ENCODE data around the gene ARMH3. TPM values are rescaled to one million over a fixed set of nuclear protein-coding genes. Genes with fewer than 3 reads are reported as not detected.

The ARMH3 gene
- total RNA-seq, 3 donors from 2014 or later: 18.4 to 27.4 (median 22.4) TPM

DNA sequence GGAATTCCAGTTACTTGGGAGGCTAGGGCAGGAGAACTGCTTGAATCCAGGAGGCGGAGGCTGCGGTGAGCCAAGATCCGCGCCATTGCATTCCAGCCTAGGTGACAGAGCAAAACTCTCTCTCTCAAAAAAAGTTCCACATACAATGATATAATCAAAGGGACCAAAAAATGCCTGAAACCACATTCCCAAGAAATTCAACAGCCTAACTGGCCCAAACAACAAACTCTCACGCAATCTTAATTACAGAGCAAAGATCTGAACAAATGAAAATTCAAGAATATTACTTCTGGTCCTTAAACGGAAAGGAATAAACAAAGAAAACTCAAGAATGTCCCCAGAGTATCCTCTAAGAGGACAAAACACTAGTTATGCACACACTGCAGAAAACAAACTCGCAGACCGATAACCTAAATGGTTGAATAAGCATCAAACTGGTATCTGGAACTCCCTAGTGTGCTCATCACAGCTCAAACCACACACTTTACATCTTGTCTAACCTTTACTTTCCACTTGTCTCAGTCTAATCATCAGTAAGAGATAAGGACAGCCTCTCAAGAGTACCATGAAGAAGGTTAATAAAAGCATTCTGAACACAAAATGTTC, 241.4 kb downstream of the ARMH3 start:
- intact Hi-C loops (cut with DNase I; ENCODE audit: low total_unique reads): no loop called here
- H3K4me3 ChIP-seq: peak overlapping the region; percentile 92 to 99 (median 96)
- H3K9me3 ChIP-seq: no peaks in the 10 kb centered on the region
- TF ChIP-seq, protein P1, sequence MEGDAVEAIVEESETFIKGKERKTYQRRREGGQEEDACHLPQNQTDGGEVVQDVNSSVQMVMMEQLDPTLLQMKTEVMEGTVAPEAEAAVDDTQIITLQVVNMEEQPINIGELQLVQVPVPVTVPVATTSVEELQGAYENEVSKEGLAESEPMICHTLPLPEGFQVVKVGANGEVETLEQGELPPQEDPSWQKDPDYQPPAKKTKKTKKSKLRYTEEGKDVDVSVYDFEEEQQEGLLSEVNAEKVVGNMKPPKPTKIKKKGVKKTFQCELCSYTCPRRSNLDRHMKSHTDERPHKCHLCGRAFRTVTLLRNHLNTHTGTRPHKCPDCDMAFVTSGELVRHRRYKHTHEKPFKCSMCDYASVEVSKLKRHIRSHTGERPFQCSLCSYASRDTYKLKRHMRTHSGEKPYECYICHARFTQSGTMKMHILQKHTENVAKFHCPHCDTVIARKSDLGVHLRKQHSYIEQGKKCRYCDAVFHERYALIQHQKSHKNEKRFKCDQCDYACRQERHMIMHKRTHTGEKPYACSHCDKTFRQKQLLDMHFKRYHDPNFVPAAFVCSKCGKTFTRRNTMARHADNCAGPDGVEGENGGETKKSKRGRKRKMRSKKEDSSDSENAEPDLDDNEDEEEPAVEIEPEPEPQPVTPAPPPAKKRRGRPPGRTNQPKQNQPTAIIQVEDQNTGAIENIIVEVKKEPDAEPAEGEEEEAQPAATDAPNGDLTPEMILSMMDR (IDR thresholded peaks at IDR 0.05): no peak
- TF ChIP-seq POLR2AphosphoS5 (IDR thresholded peaks at IDR 0.05) (no peak), POLR2A (IDR thresholded peaks at IDR 0.05) (no peak)
- no peak for DNase-seq (ENCODE audit: low spot score in 2 of 2)
- no peaks in the 10 kb centered on the region for H3K36me3 ChIP-seq
- peaks cover 0 to 7% of the 10 kb centered on the region in 2 donors for H3K4me1 ChIP-seq
- no peak overlapping the region for H3K27ac ChIP-seq
- H3K27me3 ChIP-seq: no peaks in the 10 kb centered on the region

DNA sequence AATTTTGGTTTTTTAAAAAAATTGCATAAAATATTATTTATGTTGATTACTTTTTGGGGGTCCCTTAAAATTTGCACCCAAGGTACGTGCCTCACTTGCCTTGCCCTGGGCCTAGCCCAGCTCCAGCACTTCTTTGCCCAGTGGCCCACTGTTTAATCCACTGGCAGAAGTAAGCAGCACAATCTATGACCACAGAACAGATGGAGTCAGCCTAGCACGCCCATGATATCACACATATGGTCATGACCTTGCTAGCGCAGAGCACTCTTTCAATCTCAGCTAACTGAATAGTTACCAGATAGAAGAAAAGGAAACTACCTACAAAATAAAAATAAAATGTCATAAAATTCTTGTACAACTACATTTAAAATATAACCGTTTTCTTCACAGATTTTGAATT, 243.4 kb downstream of the ARMH3 start:
- Histone ChIP-seq H3K9me3 (no peaks in the 10 kb centered on the region), H3K36me3 (no peaks in the 10 kb centered on the region), H3K4me3 (no peak overlapping the region), H3K4me1 (peaks cover 0 to 7% of the 10 kb centered on the region in 2 donors), H3K27me3 (no peaks in the 10 kb centered on the region), H3K27ac (no peak overlapping the region)
- TF ChIP-seq POLR2A (IDR thresholded peaks at IDR 0.05) (no peak), POLR2AphosphoS5 (IDR thresholded peaks at IDR 0.05) (no peak)
- TF ChIP-seq, protein P1 (IDR thresholded peaks at IDR 0.05): no peak
- intact Hi-C loops (cut with DNase I; ENCODE audit: low total_unique reads): no loop called here
- DNase-seq (ENCODE audit: low spot score in 2 of 2): no peak

DNA sequence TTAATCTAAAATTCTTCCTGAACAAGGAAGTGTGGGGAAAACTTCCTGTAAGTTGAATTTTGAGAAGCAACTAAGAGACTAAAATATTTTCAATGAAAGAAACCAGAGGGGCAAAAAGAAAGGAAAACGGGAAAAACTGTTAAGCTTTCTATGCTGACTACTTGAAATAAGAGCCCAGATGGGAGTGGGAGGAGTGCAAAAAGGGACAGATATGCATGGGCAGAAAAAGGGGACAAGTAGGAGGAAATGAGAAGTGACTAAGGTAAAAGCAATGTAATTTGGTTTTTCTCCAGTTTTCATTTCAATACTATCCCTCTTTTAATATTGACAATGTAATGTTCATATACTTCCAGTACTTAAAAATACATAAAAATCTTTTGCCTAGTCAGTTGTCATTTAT, 248.8 kb downstream of the ARMH3 start:
- Histone ChIP-seq H3K4me1 (no peaks in the 10 kb centered on the region), H3K27me3 (no peaks in the 10 kb centered on the region), H3K4me3 (no peak overlapping the region), H3K9me3 (no peaks in the 10 kb centered on the region), H3K27ac (no peak overlapping the region), H3K36me3 (peaks cover 9% of the 10 kb centered on the region)
- DNase-seq (ENCODE audit: low spot score in 2 of 2): no peak
- no peak for TF ChIP-seq POLR2AphosphoS5 (IDR thresholded peaks at IDR 0.05)
- no peak for TF ChIP-seq POLR2A (IDR thresholded peaks at IDR 0.05)
- TF ChIP-seq, protein P1 (IDR thresholded peaks at IDR 0.05): no peak
- intact Hi-C loops (cut with DNase I; ENCODE audit: low total_unique reads): no loop called here

DNA sequence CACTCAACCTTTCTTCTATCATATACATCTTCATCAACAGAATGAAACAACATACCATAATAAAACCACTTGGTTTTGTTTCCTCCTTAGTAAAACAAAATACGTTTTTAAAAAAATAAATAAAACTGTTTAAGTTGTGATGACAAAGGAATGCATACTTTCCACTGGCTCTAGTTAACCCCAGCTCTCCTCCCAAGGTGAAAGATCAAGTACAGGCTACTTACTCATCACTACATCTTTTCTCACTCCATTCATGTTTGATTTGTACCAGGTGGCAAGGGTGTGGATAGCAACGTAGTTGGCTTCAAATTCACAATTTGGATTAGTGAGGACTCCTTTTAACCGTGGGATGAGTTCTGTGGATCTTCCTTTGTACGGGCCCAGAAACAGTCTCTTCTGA, 252.5 kb downstream of the ARMH3 start:
- Histone ChIP-seq H3K9me3 (no peaks in the 10 kb centered on the region), H3K4me3 (no peak overlapping the region), H3K36me3 (peaks cover 14% of the 10 kb centered on the region), H3K27ac (no peak overlapping the region), H3K4me1 (no peaks in the 10 kb centered on the region), H3K27me3 (no peaks in the 10 kb centered on the region)
- DNase-seq (ENCODE audit: low spot score in 2 of 2): no peak
- TF ChIP-seq POLR2A (IDR thresholded peaks at IDR 0.05) (no peak), POLR2AphosphoS5 (IDR thresholded peaks at IDR 0.05) (no peak)
- TF ChIP-seq, protein P1 (IDR thresholded peaks at IDR 0.05): no peak
- intact Hi-C loops (cut with DNase I; ENCODE audit: low total_unique reads): no loop called here

DNA sequence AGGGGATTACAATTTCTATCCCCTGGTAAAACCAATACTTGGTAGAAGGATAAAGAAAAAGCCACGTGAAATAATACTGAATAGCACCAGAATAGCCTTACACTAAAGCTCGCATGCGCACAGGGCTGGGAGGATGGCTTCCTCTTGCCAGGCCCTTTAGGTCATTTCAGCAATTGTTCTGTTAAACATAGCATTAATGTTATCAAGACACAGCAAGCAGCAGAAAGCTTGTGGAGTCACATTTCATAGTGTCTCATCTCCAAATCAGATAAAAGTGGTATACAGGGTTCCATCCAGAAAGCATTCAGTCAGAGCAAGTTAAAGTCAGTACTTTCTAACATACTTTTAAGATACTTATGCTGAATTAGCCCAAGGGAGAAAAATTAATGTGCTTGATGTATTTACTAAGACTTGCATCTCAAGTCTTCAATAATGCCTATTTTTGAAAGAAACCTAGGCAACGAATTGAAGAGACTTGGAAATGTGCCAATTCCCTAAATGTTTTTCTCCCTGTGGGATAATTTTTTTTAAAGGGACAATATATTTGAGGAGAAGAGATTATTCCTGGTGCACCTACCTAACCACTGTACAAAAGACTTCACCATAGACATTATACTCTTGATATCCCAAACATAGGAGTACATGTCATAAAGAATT, 258.4 kb downstream of the ARMH3 start:
- TF ChIP-seq, protein P1 (IDR thresholded peaks at IDR 0.05): no peak
- TF ChIP-seq POLR2A (IDR thresholded peaks at IDR 0.05): no peak
- no peak for TF ChIP-seq POLR2AphosphoS5 (IDR thresholded peaks at IDR 0.05)

More for the DNA sequence above, 258.4 kb downstream of the ARMH3 start:
- Histone ChIP-seq H3K36me3 (peaks cover 13% of the 10 kb centered on the region), H3K9me3 (no peaks in the 10 kb centered on the region), H3K4me1 (no peaks in the 10 kb centered on the region), H3K4me3 (no peak overlapping the region), H3K27me3 (no peaks in the 10 kb centered on the region), H3K27ac (no peak overlapping the region)
- DNase-seq (ENCODE audit: low spot score in 2 of 2): no peak
- intact Hi-C loops (cut with DNase I; ENCODE audit: low total_unique reads): no loop called here

Data from breast epithelium (tissue), 4 donors.